GF-D8 (cell line): ENCODE measurements around the gene TRIM47.

Experiments
- DNase-seq: peaks from one replicate; lab custom pipeline; 2025; lab: John Stamatoyannopoulos, UW

Gene TRIM47, protein sequence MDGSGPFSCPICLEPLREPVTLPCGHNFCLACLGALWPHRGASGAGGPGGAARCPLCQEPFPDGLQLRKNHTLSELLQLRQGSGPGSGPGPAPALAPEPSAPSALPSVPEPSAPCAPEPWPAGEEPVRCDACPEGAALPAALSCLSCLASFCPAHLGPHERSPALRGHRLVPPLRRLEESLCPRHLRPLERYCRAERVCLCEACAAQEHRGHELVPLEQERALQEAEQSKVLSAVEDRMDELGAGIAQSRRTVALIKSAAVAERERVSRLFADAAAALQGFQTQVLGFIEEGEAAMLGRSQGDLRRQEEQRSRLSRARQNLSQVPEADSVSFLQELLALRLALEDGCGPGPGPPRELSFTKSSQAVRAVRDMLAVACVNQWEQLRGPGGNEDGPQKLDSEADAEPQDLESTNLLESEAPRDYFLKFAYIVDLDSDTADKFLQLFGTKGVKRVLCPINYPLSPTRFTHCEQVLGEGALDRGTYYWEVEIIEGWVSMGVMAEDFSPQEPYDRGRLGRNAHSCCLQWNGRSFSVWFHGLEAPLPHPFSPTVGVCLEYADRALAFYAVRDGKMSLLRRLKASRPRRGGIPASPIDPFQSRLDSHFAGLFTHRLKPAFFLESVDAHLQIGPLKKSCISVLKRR

DNA sequence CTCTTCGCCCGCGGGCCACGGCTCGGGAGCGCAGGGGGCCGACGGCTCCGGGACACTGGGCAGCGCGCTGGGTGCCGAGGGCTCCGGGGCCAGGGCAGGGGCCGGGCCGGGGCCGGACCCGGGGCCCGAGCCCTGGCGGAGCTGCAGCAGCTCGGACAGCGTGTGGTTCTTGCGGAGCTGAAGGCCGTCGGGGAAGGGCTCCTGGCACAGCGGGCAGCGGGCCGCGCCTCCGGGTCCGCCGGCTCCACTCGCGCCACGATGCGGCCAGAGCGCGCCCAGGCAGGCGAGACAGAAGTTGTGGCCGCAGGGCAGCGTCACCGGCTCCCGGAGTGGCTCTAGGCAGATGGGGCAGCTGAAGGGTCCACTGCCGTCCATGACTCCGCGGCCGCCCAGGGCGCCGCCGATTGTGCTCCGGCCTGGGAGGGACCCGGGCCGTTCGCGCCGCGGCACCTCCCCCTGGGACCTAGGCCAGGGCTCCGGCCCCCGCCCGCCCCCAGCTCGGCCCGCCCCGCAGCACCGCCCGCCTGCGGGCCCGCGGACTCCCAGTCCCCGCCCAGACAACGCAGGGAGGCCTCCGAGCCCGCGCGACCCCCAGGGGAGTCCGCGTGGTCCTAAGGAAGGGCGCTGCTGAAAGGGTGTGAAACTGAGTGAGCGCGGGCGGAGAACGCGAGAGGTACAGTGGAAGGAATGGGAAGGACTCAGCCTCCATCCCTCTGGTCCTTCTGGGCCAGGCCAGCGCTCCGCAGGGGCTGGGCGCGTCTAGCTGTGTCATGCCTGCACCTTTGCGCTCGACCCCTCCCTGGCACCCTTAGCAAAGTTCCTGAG lies at the start of gene TRIM47:
TRIM47 (minus strand) TSS at position 408 of the 825 bp plus-strand sequence; CDS start at position 375, 33 bp downstream.
- DNase-seq = no peak

DNA sequence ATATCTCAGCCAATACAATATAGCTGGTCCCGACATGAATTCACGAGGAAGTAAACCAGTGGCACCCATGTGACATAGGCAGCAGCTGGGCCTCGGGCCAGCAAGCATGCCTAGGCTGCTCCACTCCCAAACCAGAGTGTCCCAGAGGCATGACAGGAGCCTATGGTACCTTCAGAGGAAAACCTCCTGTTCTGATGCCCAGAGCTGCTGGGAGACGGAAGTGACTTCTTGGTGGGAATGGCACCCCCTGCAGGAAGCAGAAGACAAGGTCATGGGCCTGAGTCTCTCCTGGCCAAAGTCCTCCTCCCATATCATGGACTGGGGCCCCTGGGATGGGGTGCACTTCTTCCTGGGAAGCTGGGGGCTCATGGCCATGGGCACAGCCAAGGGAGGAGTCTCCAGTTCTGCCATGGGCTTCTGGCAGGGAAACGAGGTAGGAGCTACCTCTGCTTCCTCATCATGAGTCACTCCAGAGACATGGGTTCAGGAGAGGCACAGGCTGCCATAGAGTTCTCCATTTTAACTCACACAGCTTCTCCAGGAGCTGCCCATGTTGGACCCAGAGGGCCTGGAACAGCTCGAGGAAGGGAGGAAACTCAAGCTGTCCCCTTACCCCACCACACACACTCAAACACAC lies 49.0 kb upstream of the TRIM47 start:
- DNase-seq = no peak

DNA sequence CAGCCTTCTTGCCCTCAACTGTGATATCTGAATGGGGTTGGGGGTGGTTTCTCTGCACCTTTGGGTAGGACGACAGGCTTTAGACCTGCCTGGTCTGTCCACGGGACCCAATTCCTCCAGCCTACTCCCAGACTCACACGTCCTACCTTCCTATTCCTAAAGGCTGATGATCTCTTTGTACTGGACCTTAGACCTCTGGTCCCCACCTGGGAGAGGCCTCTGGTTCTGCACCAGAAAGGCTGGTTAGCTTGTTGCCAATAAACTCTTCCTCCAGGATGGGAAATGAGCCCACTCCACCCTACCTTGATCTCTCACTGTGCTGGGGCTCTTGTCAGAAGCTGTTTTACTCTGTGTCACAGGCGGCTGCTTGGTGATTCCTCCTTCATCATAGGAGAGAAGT lies 48.1 kb upstream of the TRIM47 start:
- DNase-seq = no peak

DNA sequence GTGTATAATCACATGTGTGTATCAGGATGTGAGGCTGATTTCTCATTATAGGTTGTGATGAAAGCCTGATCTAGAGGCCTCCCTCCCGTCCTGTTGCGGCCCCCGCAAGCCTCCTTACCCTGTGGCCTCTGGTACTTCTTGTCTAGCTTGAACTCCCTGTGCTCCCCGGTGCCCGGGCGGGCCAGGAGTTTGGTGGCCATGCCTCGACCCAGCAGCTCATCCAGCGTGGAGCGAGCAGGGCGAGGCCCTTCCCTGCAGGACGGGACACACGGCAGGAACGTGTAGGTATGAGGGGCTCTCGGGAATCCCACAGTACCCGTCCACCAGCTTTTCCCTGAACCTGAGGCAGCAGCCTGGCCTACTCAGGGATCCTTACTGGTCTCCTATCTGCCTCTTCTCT lies 47.5 kb upstream of the TRIM47 start:
- no peak for DNase-seq

DNA sequence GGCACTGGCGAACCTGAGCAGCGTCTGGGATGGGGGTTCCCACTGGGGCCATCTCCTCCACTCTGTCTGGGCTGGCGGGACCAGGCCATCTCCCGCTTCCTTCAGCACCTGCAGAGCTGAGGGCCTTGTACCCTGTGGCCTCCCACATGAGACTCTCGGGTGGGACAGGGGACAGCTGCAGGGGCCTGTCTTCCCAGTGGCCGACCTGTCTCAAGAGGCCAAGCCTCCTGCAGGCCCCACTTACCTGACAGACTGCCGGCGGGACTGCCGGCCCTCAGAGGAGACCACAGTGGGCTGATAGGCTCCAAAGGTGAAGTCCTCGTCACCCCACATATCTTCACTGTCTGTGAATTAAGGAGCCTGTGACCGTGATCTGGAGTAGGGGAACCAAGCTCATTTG lies 46.7 kb upstream of the TRIM47 start:
- DNase-seq = no peak

DNA sequence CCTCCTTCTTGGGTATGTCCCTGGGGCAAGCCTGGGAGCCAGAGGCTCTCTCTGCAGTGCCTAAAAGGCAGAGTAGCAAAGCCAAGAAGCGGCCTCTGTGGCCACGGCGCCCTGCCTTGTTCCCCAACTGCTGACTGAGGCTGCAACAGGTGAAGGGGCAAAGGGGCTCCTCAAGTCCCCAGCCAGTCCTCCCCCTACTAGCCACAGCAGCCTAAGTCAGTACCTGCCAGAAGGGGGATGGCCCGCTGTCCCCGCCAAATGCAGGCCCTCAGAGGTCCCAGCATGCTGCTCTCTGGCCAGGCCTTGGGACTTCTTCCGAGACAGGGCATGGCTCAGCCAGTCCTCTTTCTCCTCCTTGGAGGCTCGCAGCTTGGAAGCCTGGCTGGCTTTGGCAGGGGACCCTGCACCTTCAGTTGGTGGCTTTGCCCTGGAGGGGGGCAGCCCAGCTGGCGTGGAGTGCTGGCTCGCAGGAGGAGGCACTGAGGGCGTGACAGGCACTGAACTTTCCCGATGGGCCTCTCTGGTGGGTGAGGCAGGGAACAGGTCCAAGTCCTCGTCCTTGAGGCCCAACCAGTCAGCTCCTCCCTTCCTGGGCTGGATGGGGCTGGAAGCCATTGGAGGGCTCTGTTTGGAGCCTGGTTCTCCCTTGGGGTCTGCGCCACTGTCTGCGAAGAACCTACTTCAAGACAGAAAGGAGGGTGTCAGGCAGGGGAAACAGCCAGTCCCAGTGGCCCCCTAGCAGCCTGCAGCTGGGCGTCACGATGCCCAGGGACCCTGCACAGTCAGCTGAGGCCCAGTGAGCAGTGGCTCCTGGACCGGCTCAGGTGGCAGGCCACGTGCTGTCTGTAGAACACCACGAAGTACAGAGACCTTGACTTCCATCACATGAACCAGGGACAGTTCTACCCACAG lies 44.8 kb upstream of the TRIM47 start:
- DNase-seq = no peak

DNA sequence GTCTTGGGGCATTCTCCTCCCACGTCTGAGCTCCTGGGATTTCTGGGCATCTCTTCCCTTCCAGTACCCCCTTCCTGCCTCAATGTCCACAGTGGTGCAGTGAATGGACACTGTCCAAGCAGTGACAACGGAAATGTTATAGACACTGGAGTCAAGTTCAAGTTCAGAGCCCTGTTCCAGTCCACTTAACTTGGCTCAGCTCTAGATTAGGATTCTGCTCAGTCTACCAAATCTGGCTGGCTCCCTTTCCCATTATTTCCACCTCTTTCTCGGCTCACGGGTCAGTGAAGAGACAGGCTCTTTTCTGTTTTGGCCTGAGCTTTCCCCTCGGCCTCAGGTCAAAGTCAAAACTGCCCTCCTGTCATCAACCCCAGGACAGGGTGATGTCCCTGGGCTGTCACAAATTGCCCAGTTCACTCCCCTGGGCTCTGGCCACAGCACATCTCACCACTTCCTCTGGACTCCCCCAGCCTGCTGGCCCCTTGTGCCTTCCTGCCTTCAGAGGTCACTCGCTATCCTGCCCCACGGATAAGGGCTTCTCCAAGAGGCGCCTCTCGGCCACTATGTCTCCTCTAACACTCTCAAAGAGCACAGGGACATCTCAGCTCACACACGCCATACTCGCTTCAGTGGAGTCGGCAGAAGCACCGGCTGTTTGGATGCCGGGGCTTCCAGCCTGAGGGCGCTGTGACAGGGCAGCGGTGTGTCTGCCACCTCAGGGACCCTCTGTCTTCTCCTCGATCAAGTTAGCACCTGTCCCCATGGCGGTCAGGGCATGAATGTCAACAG lies 44.0 kb upstream of the TRIM47 start:
- DNase-seq = no peak

DNA sequence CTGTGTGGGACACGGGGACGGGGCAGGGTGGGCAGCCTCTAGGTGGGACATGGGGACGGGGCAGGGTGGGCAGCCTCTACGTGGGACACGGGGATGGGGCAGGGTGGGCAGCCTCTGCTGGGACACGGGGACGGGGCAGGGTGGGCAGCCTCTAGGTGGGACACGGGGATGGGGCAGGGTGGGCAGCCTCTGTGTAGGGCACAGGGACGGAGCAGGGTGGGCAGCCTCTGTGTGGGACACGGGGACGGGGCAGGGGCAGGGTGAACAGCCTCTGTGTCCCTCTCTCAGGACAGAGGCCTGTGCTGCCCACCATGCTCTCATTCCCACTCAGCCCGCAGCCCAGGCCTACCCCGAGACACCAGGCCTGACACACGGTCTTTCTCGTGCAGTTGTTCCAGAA lies 43.2 kb upstream of the TRIM47 start:
- no peak for DNase-seq

DNA sequence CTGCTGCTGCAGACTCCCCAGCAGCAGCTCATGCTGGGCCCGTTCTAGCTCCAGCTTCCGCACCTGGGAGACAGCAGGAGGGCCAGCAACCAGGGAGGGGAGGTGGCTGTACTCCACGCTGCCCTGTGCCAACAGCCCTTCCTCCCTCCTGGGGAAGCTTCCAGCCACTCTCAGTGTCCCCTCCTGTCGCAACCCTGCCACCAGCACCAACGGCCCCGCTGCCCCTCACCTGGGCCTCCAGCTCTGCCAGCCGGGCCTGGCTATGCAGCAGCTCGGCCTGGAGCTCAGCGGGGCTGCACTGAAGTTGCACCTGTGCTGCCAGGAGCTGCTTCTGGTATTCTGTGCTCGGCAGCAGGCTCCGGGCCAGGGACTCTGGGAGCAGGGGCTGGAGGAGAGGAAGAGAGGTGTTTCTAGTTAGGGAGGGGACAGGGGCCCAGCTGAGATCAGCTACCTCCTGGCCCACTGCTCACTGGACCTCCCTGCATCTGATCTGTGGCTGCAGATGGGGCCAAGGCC lies 41.7 kb upstream of the TRIM47 start:
- no peak for DNase-seq

DNA sequence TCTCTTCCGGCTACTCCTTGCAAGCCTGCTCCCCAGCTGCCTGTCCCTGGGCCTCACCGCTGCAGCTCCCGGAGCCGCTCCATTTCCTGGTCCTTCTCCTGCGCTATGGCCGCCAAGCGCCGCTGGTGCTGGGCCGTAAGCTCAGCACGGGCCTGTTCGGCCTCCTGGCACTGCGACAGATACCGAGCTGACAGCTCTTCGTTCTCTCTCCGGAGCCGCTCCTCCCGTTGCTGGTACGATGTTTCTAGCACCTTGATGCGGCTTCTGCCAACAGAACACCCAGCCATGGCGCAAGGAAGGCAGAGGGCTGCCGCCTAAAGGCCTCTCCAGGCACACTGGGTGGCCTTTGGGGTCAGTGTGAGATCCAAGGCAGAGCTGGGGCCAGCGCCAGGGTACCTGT lies 41.2 kb upstream of the TRIM47 start:
- DNase-seq = no peak

DNA sequence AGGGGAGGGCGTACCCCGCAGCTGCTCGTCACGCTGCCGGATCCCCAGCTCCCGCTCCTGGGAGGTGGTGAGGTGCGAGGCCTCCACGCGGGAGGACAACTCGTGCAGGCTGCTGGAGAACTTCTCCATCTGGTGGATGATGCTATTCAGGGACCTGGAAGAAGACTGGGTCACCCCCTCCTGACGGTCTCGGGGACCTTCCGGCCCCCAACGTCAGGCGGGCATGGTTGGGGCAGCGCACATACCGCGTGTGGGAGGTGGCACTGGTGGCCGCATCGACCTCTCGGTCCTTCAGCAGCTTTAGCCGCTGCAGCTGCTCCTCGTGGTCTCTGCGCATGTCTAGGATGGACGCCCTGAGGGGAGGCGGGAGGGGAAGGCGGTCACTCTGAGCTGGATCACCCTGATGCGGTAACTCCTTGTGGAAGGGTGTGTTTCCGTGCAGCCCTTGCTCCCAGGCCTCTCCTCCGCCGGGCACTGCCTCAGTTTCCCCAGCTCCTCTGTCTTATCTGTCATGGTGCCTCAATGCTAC lies 39.6 kb upstream of the TRIM47 start:
- no peak for DNase-seq

DNA sequence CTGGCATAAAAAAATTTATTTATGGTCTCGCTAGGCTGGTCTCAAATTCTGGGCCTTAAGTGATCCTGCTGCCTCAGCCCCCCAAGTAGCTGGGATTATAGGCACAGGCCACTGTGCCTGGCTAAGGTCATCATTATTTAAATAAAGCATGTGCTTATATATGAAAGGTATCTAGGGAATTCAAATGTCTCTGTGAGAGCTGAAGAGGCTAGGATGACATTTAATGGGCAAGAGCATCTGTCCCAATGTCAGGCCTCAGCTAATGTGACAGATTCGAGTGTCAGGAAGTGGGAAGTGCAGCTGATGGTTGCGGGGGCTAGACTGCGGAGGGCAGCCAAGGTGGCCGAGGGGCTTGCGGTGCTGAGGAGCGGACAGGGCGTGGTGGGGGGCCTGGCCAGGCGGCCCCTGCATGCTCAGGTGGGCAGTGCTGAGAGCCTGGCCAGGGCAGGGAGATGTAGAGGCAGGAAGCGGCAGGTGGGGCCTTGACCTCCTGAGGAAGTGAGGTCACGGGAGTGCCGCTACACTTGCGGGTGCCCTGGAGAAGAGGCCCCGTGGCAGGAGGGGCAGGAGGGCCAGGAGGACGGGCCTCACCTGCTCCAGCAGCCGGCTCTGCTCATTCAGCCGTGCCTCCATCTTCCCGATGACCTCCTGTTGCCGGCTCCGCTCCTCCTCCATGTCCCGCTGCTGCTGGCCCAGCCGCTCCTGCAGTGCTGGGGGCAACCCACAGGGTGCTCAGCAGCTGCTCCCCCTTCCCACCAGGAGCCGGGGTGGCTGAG lies 38.9 kb upstream of the TRIM47 start:
- DNase-seq = no peak

DNA sequence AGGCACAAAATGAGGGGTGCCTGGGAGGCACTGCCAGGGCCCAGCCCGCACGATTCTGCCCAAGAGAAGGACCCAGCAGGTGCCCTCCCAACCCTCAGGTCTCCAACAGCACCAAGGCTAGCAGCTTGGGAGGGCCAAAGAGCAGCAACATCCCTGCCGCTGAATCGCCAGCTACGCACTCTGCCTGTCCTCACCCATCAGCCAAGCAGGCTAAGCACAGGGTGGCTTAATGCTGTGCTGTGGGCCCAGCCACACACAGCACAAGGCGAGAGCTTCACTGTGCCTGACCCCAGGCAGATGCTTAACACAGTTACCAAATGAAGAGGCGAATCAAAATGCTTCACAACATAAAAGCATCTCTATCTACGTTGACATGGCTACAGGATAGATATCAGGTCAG lies 36.9 kb upstream of the TRIM47 start:
- no peak for DNase-seq

DNA sequence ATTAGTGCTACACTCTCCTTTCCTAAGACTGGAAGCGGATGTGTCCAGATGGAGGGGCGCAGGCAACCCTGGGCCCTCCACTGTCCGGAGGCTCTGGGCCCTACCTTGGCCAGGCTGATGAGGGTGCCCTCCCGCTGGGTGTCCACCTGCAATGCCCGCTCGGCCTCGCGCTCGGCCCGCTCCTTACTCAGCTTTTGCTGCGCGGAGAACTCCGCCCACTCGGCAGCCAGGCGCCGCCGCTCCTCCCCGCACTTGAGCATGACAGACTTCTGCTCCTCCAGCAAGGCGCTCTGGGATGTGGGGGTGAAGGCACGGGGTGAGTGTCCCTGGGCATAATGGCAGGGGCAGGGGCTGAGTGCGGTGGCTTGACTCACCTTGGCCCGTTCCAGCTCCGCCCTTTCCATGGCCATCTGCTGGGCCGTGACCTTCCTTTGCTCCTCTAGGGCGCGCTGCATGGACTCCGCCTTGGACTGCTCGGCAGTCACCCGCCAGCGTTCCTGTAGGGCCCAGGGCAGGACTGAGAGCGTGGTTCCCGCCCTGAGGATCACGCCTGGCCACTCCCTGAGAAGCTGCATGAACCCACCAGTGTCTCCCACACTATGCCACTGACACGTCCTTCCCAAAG lies 36.4 kb upstream of the TRIM47 start:
- DNase-seq = no peak

DNA sequence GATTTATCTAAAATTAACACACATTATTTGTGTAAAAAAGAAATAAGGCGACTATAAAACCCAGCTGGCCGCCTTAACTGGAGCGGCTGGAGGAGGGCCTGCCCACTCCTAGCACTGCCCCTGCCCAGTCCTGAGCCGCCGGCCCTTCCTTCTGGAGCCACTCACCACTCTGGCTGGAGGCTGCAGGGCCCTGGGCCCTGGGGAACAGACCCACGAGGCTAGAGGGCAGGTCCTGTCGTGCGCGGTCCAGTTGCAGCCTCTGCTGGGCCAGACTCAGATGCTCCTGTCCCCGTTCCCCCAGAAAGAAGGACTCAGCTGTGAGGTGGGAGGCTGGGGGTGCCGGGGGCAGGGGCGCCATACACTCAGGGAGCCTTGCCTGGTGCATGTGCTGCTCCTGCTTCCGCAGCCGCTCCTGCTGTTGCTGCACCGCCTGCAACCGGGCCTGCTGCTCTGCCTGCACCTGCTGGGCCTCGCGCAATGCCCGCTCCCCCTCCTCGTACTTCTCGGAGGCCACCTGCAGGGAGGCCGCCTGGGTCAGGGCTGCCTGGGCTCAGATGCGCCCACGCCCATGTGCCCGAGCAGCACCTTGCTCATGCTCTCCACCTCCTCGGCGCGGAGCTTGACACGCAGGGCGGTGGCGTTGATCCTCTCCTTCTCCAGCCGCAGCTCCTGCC lies 35.3 kb upstream of the TRIM47 start:
- no peak for DNase-seq

DNA sequence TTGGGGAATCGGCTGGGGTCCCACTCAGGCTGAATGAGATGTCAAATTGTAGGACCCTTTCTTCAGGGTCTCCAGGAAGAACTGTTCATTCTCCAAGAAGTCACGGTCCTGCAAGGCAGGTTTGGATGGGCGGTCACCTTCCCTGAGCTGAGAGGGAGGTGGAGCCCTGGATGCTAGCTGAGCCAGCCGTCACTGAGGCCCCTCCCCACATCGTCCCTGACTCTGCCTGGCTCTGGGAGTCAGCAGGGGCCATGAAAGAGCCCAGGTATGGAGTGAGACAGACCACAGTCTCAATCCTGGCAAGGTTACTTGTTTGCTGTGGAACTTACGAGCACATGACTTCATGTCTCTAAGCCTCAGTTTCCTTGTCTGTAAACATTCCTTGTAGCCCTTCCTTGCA lies 32.3 kb upstream of the TRIM47 start:
- no peak for DNase-seq

DNA sequence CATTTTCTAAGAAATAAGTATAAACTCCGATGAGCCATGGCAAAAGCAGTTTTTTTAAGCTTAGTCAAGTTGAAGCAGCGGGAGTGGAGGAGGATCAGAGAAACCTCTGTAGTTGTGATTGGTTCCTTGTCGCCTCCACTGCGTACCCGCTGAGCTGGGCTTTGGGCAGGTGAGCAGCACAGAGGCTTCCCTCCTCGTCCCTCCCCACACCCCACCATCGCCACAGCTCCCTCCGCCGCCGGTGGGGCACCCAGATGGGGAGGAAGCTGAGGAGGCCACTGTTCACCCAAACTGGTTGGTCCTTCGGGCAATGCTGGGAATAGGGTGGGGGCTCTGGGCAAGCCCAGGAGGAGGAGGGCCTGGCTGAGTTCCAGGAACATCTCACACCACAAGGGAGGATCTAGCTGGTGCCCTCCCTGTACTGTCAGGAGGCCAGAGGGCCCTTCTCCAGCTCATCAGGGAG lies 31.5 kb upstream of the TRIM47 start:
- DNase-seq = no peak
